Activated gamma-delta T cell treated with anti-CD3 and anti-CD28 coated beads, Interleukin-2, amount 50 U/mL, for 16 hours (primary cell): ENCODE measurements around the gene CLEC4M.
"Not testable (repeated sequence)": the region's sequence is repeated elsewhere in the genome, so short reads cannot be mapped to it uniquely, and the experiment has no call there.

Experiments
- DNase-seq: peaks from one replicate; pipeline ENCODE4 v3.0.0-alpha.2; 2020; ENCODE audit warnings: low read depth

CLEC4M gene

GRCh38 chr19:7740682-7741054 lies 22.4 kb upstream of the CLEC4M start:
- no peak for DNase-seq

GRCh38 chr19:7742575-7742974 lies 20.5 kb upstream of the CLEC4M start:
- DNase-seq: no peak

- DNase-seq: no peak
Measured at GRCh38 chr19:7742991-7743390, 20.1 kb upstream of the CLEC4M start.

GRCh38 chr19:7743425-7743841 lies 19.6 kb upstream of the CLEC4M start:
- no peak for DNase-seq

- no peak for DNase-seq
Measured at GRCh38 chr19:7744199-7744786, 18.8 kb upstream of the CLEC4M start.

- no peak for DNase-seq
Measured at GRCh38 chr19:7744871-7745650, 18.0 kb upstream of the CLEC4M start.

GRCh38 chr19:7746306-7746705 lies 16.7 kb upstream of the CLEC4M start:
- DNase-seq: not testable (repeated sequence)

- no peak for DNase-seq
Measured at GRCh38 chr19:7746903-7747884, 15.8 kb upstream of the CLEC4M start, which contains the start of gene CD209. Gene CD209 (minus strand): TSS chr19:7747534. CDS start chr19:7747511, 23 bp downstream.

GRCh38 chr19:7748171-7748570 lies 14.9 kb upstream of the CLEC4M start:
- DNase-seq: no peak

- DNase-seq: no peak
Measured at GRCh38 chr19:7748756-7749155, 14.3 kb upstream of the CLEC4M start.

GRCh38 chr19:7751157-7751783 lies 11.8 kb upstream of the CLEC4M start:
- DNase-seq: no peak

- no peak for DNase-seq
Measured at GRCh38 chr19:7756258-7756657, 6.8 kb upstream of the CLEC4M start.

GRCh38 chr19:7757358-7757757 lies 5.7 kb upstream of the CLEC4M start:
- DNase-seq: no peak

GRCh38 chr19:7759156-7759555 lies 3.9 kb upstream of the CLEC4M start:
- no peak for DNase-seq

GRCh38 chr19:7763696-7764095 lies 653 bp downstream of the CLEC4M start:
- DNase-seq: no peak

- not testable (repeated sequence) for DNase-seq
Measured at GRCh38 chr19:7764157-7764556, 1.1 kb downstream of the CLEC4M start.

- DNase-seq: not testable (repeated sequence)
Measured at GRCh38 chr19:7765043-7765442, 2.0 kb downstream of the CLEC4M start.

GRCh38 chr19:7766535-7766934 lies 3.5 kb downstream of the CLEC4M start:
- DNase-seq: no peak

- no peak for DNase-seq
Measured at GRCh38 chr19:7767487-7767886, 4.4 kb downstream of the CLEC4M start.

GRCh38 chr19:7769171-7769570 lies 6.1 kb downstream of the CLEC4M start:
- DNase-seq: no peak

GRCh38 chr19:7771072-7771471 lies 8.0 kb downstream of the CLEC4M start:
- DNase-seq: no peak

GRCh38 chr19:7772752-7773291 lies 9.8 kb downstream of the CLEC4M start:
- no peak for DNase-seq
